B cell (primary cell): ENCODE measurements around the gene ZNF296. TPM values are rescaled to one million over a fixed set of nuclear protein-coding genes. Genes with fewer than 3 reads are reported as not detected.
A peak's percentile ranks its signal among the peaks of the same experiment; 100 is the strongest.
"Not testable (repeated sequence)": the region's sequence is repeated elsewhere in the genome, so short reads cannot be mapped to it uniquely, and the experiment has no call there.

Experiments used
- ATAC-seq: fragments of 200-7000 bp; cut with Tn5 transposase; one replicate; pipeline ENCODE4 v1.10.0; 2021; ENCODE audit warnings: low read depth, mild to moderate bottlenecking, moderate number of reproducible peaks, moderate library complexity
- CTCF ChIA-PET: fragments of 350-600 bp; sonication (Branson Sonifier 250); formaldehyde crosslinking; loops from one replicate; lab custom pipeline; 2021; ENCODE audit warnings: antibody characterized with exemption, inconsistent platforms; lab: Charles Lee
- POLR2A ChIA-PET: fragments of 350-600 bp; sonication (Branson Sonifier 250); formaldehyde crosslinking; loops from one replicate; lab custom pipeline; 2021; ENCODE audit warnings: antibody characterized with exemption; lab: Charles Lee
- DNase-seq: peaks from one replicate; pipeline ENCODE4 v3.0.0; 2013
- H2AFZ ChIP-seq: 2 replicates; pipeline ENCODE4 v1.6.1; 2012; ENCODE audit warnings: mild to moderate bottlenecking, low read depth, low read length; ENCODE audit not compliant: insufficient read depth, poor library complexity, severe bottlenecking
- H3K27ac ChIP-seq, 2 donors: 1 replicate in 1 of 2; 2 replicates in 1 of 2; pipeline ENCODE4 v1.5.1; 2012 to 2013; ENCODE audit warnings: low read length in 2 of 2, mild to moderate bottlenecking in 2 of 2, moderate library complexity in 1 of 2
- H3K27me3 ChIP-seq, 4 experiments: fragments of 200-600 bp in 1 of 4; sonication (generic) in 1 of 4; replicated peaks in 1 of 4; 1 replicate in 2 of 4; 2 replicates in 2 of 4; pipeline versions ENCODE4 v1.6.1 to v1.7.0; 2013 to 2016; ENCODE audit warnings: low read length in 3 of 4, mild to moderate bottlenecking in 2 of 4, mixed read lengths in 1 of 4, moderate library complexity in 1 of 4; ENCODE audit not compliant: insufficient read depth in 4 of 4, control insufficient read depth in 3 of 4; ENCODE audit errors: control extremely low read depth in 1 of 4
- H3K36me3 ChIP-seq, 2 experiments: replicated peaks in 1 of 2; 1 replicate in 1 of 2; 2 replicates in 1 of 2; pipeline versions ENCODE4 v1.6.1 to v1.7.1; 2013; ENCODE audit warnings: low read length in 1 of 2; ENCODE audit not compliant: insufficient read depth in 2 of 2, control insufficient read depth in 1 of 2; ENCODE audit errors: control extremely low read depth in 1 of 2, extremely low read depth in 1 of 2
- H3K4me1 ChIP-seq, 2 donors: fragments of 200-600 bp in 1 of 2; sonication (generic) in 1 of 2; 1 replicate in 1 of 2; 2 replicates in 1 of 2; pipeline versions ENCODE4 v1.5.1 to v1.6.1; 2013 to 2017; ENCODE audit warnings: low read length in 2 of 2; ENCODE audit not compliant: control insufficient read depth in 2 of 2, insufficient read depth in 2 of 2
- H3K4me2 ChIP-seq: replicated peaks from 2 replicates; pipeline ENCODE3; 2012; ENCODE audit warnings: mild to moderate bottlenecking, low read depth, low read length; ENCODE audit not compliant: poor library complexity, severe bottlenecking
- H3K4me3 ChIP-seq, 5 experiments: fragments of 200-600 bp in 1 of 5; sonication (generic) in 1 of 5; 1 replicate in 3 of 5; 2 replicates in 2 of 5; pipeline versions ENCODE4 v1.5.1 to v1.7.0; 2011 to 2016; ENCODE audit warnings: low read length in 4 of 5, mild to moderate bottlenecking in 4 of 5, low read depth in 2 of 5, control low read depth in 1 of 5, moderate library complexity in 1 of 5; ENCODE audit not compliant: insufficient read depth in 1 of 5; ENCODE audit errors: control extremely low read depth in 1 of 5, extremely low read depth in 1 of 5
- H3K79me2 ChIP-seq: fragments of 200-600 bp; sonication (generic); one replicate; pipeline ENCODE4 v1.6.0; 2016; ENCODE audit warnings: low read length; ENCODE audit not compliant: control insufficient read depth, insufficient read depth
- H3K9ac ChIP-seq: fragments of 200-600 bp; sonication (generic); 2 replicates; pipeline ENCODE4 v1.6.1; 2017; ENCODE audit warnings: mild to moderate bottlenecking, low read length, moderate library complexity
- H3K9me3 ChIP-seq, 3 donors: one replicate each; pipeline versions ENCODE4 v1.6.1 to v1.7.1; 2013; ENCODE audit warnings: low read length in 2 of 3; ENCODE audit not compliant: control insufficient read depth in 2 of 3, insufficient read depth in 1 of 3; ENCODE audit errors: control extremely low read depth in 1 of 3
- H4K20me1 ChIP-seq: 2 replicates; pipeline ENCODE4 v1.6.0; 2012; ENCODE audit warnings: mild to moderate bottlenecking, low read length; ENCODE audit not compliant: insufficient read depth, control insufficient read depth, poor library complexity, severe bottlenecking
- H3K27ac Mint-ChIP-seq: one replicate; pipeline ENCODE4 v1.8.0; 2021; ENCODE audit warnings: mixed read lengths
- H3K27me3 Mint-ChIP-seq: one replicate; pipeline ENCODE4 v1.8.0; 2021; ENCODE audit warnings: mixed read lengths
- H3K4me1 Mint-ChIP-seq: one replicate; pipeline ENCODE4 v1.8.0; 2021; ENCODE audit warnings: mixed read lengths
- H3K4me3 Mint-ChIP-seq: one replicate; pipeline ENCODE4 v1.8.0; 2021; ENCODE audit warnings: mixed read lengths
- H3K9me3 Mint-ChIP-seq: one replicate; pipeline ENCODE4 v1.8.0; 2022; ENCODE audit warnings: mixed read lengths; ENCODE audit not compliant: insufficient read depth
- CTCF ChIP-seq: fragments of 200-600 bp; IDR thresholded peaks from one replicate; pipeline ENCODE4 v1.8.0; 2022; ENCODE audit warnings: antibody characterized with exemption, mild to moderate bottlenecking
- EZH2 ChIP-seq: IDR thresholded peaks from 2 replicates; pipeline ENCODE4 v1.6.1; 2012; ENCODE audit warnings: borderline replicate concordance, low read depth, mild to moderate bottlenecking, moderate library complexity, low read length; ENCODE audit not compliant: insufficient read depth, poor library complexity, severe bottlenecking
- WGBS: methylation state at CpG from one replicate; pipeline ENCODE4 v1.1.5; 2013; ENCODE audit warnings: missing lambda C conversion rate; ENCODE audit not compliant: insufficient coverage; 5-methylcytosine and 5-hydroxymethylcytosine counted together
- intact Hi-C: fragments of 100-400 bp; cut with micrococcal nuclease; formaldehyde crosslinking; loops from one replicate; pipeline ENCODE4 v1.10.0; 2022
- polyA plus RNA-seq: library from polyadenylated mRNA; depleted of rRNA; stranded (reverse); fragments of >200 nt; gene quantifications from 2 replicates; pipeline ENCODE4 v1.2.3, GENCODE V29; 2012
- total RNA-seq, 2 donors: library from RNA; stranded (reverse); fragments of 120-200 nt in 1 of 2; gene quantifications; 1 replicate in 1 of 2; 2 replicates in 1 of 2; pipeline versions ENCODE4 v1.2.3 to v1.2.4, GENCODE V29; 2013 to 2022

Gene ZNF296
- total and polyA plus RNA-seq, 2 donors (not counting 1 experiment from before 2014, with no cell fraction given) = 21.9 to 30.2 TPM

DNA sequence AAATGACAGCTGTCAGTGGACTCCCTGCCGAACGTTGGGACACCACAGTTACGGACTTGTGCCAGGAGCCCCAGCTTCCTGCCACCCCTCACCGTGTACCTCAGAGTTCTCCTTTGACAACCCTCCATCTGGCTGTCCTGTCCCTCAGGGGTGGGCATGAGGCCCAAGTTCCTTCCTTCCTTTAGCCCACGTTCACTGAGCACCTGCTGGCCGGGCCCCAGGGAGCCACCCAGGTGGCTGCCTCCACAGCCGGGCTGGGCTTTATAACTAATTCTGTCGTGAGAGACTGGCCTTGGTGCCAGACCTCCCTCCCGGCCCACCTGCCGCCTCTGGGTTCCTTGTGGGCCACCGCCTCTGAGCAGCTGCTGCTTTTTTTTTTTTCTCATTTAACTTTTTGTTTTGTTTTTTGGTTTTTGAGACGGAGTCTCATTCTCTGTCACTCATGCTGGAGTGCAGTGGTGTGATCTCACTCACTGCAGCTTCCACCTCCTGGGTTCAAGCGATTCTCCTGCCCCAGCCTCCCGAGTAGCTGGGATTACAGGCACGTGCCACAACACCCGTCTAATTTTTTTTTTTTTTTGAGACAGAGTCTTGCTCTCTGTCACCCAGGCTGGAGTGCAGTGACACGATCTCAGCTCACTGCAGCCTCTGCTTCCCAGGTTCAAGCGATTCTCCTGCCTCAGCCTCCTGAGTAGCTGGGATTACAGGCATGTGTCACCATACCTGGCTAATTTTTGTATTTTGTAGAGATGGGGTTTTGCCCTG lies 42.5 kb upstream of the ZNF296 start:
- peak overlapping the region; percentile 71 for H3K4me2 ChIP-seq
- H3K27me3 ChIP-seq, H3K36me3 ChIP-seq, H3K9me3 ChIP-seq, H3K27me3 Mint-ChIP-seq, intact Hi-C loops, H3K9me3 Mint-ChIP-seq: not testable (repeated sequence)
- peak overlapping the region in 1 of 5 experiments; percentile 41 for H3K4me3 ChIP-seq
- peak overlapping the region; percentile 71 for H3K4me3 Mint-ChIP-seq
- peak overlapping the region; percentile 51 to 59 for H3K27ac ChIP-seq
- peak; percentile 55 for DNase-seq
- WGBS = 12% methylated on average over 16 of the region's 18 CpGs
- H3K9ac ChIP-seq = peak overlapping the region; percentile 53
- H3K4me1 ChIP-seq = peaks cover 40 to 76% of the 10 kb centered on the region in 2 donors
- H4K20me1 ChIP-seq = peaks cover 87% of the 10 kb centered on the region
- peak; percentile 67 for ATAC-seq
- peaks cover 76% of the 10 kb centered on the region for H3K4me1 Mint-ChIP-seq
- peak overlapping the region; percentile 77 for H3K27ac Mint-ChIP-seq
- peaks cover 95% of the 10 kb centered on the region for H3K79me2 ChIP-seq
- POLR2A ChIA-PET = interaction anchor here (0.7 to 1.6 kb wide), 4 partner anchors 13 to 59 kb away, joined by 3 to 7 read pairs (median 4); partner anchors contain the start of gene PPP1R37
- CTCF ChIA-PET = interaction anchor here (0.6 to 1.5 kb wide), 4 partner anchors 12 to 412 kb away, joined by 3 to 6 read pairs (median 4); partner anchors contain the start of gene PPP1R37
- H2AFZ ChIP-seq = peak overlapping the region; percentile 56

DNA sequence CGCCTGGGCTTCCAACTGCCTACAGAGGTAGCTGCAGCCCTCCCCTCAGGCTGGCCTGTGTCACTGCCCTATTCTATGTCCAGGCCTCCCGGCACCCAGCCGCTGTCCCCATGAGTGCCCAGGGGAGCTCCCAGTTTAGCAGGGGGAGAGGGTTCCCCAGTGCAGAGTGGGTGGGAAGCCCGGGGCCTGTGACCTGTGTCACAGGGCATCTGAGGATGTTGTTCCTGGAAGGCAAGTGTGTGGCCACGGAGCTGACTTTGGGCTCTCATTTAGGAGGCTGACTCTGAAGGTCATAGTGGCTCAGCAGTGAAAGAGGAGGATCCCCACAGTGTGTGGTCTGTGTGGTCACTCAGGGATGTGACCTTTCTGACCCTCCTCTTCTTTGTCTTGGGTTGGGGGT lies 41.8 kb upstream of the ZNF296 start:
- H3K27me3 Mint-ChIP-seq = no peaks in the 10 kb centered on the region
- Histone ChIP-seq H3K79me2 (peaks cover 95% of the 10 kb centered on the region), H3K27me3 (no peaks in the 10 kb centered on the region), H3K9me3 (no peaks in the 10 kb centered on the region), H3K4me3 (no peak overlapping the region), H2AFZ (peak overlapping the region; percentile 56), H3K4me1 (peaks cover 45 to 82% of the 10 kb centered on the region in 2 donors), H3K27ac (peak overlapping the region; percentile 51 to 59), H3K9ac (peak overlapping the region; percentile 53), H4K20me1 (peaks cover 87% of the 10 kb centered on the region), H3K36me3 (no peaks in the 10 kb centered on the region), H3K4me2 (peak overlapping the region; percentile 71)
- intact Hi-C loops = no loop called here
- peak overlapping the region; percentile 71 for H3K4me3 Mint-ChIP-seq
- DNase-seq (no peak), ATAC-seq (no peak)
- peaks cover 79% of the 10 kb centered on the region for H3K4me1 Mint-ChIP-seq
- H3K27ac Mint-ChIP-seq = peak overlapping the region; percentile 77
- WGBS = 52% methylated on average over 5 of the region's 5 CpGs
- H3K9me3 Mint-ChIP-seq = no peaks in the 10 kb centered on the region
- ChIA-PET POLR2A (interaction anchor here (1.2 to 1.6 kb wide), 2 partner anchors 15 to 25 kb away, joined by 4 to 7 read pairs; partner anchors contain the start of gene PPP1R37), CTCF (interaction anchor here (0.6 to 1.5 kb wide), 3 partner anchors 13 to 413 kb away, joined by 3 to 6 read pairs (median 5); no protein-coding TSS in a partner anchor)
- TF ChIP-seq CTCF = no peak
- no peak for TF ChIP-seq EZH2
